HCT116 (cell line): Measurements from ENCODE around the gene KIAA1755. TPM values are rescaled to one million over a fixed set of nuclear protein-coding genes. Genes with fewer than 3 reads are reported as not detected.

Experiments used
- ATAC-seq: fragments of 200-7000 bp; cut with Tn5 transposase; 2 replicates; pipeline ENCODE4 v1.9.1; 2020; ENCODE audit warnings: mild to moderate bottlenecking, moderate library complexity
- BruUV-seq: library from RNA; stranded (reverse); fragments of 400-500 nt; replicated peaks from 2 replicates; lab custom pipeline; 2021; lab: Mats Ljungman, UMichigan
- CTCF ChIA-PET: fragments of 300-600 bp; sonication (Branson Sonifier 250); formaldehyde crosslinking; loops from one replicate; lab custom pipeline; 2021; ENCODE audit warnings: antibody characterized with exemption; lab: Charles Lee
- POLR2A ChIA-PET: fragments of 300-600, 350-600 bp; sonication (Branson Sonifier 250); formaldehyde crosslinking; loops from one replicate; lab custom pipeline; 2021; ENCODE audit warnings: antibody characterized with exemption; lab: Charles Lee
- RAD21 ChIA-PET, 2 experiments: fragments of 300-600 bp; sonication (Branson Sonifier 250); formaldehyde crosslinking; loops; one replicate each; lab custom pipeline; 2023; ENCODE audit warnings: low total read pairs in 2 of 2; ENCODE audit not compliant: uncharacterized antibody in 2 of 2, unreplicated experiment in 2 of 2, low non-redundant PET in 1 of 2; lab: Charles Lee
- DNase-seq: peaks from one replicate; pipeline ENCODE4 v3.0.0-alpha.2; 2010; ENCODE audit warnings: low read depth, low spot score
- H2AFZ ChIP-seq: fragments of 200-600 bp; shearing (Covaris generic), sonication (generic); 2 replicates; pipeline ENCODE4 v1.6.1; 2017; ENCODE audit warnings: low read depth, mixed run types, mixed read lengths, antibody characterized with exemption, low read length; ENCODE audit not compliant: poor library complexity, severe bottlenecking
- H3K27ac ChIP-seq: 2 replicates; pipeline ENCODE4 v1.5.1; 2012; ENCODE audit warnings: low read depth, low read length
- H3K27me3 ChIP-seq: fragments of 200-600 bp; sonication (generic); 2 replicates; pipeline ENCODE4 v1.6.1; 2016; ENCODE audit warnings: mixed run types, low read length, mixed read lengths; ENCODE audit not compliant: insufficient read depth
- H3K36me3 ChIP-seq, 2 experiments: fragments of 200-500 bp in 1 of 2; fragments of 200-600 bp in 1 of 2; sonication (Bioruptor generic) in 1 of 2; sonication (generic) in 1 of 2; 2 replicates each; pipeline versions ENCODE4 v1.5.1 to v1.6.1; 2014 to 2016; ENCODE audit warnings: low read length in 2 of 2, inconsistent platforms in 1 of 2, mixed read lengths in 1 of 2, mixed run types in 1 of 2; ENCODE audit not compliant: insufficient read depth in 2 of 2, control insufficient read depth in 1 of 2
- H3K4me1 ChIP-seq, 2 experiments: fragments of 200-600 bp in 1 of 2; sonication (generic) in 1 of 2; 2 replicates each; pipeline versions ENCODE4 v1.5.1 to v1.6.1; 2012 to 2017; ENCODE audit warnings: low read length in 2 of 2, inconsistent platforms in 1 of 2, mild to moderate bottlenecking in 1 of 2, mixed read lengths in 1 of 2, mixed run types in 1 of 2, moderate library complexity in 1 of 2; ENCODE audit not compliant: insufficient read depth in 2 of 2, control insufficient read depth in 1 of 2
- H3K4me2 ChIP-seq: fragments of 200-600 bp; sonication (generic); 2 replicates; pipeline ENCODE4 v1.6.1; 2017; ENCODE audit warnings: mixed run types, low read length, mixed read lengths
- H3K4me3 ChIP-seq, 2 experiments: fragments of 200-600 bp in 1 of 2; sonication (generic) in 1 of 2; replicated peaks in 1 of 2; 2 replicates each; pipeline ENCODE4 v1.5.1; 2011 to 2016; ENCODE audit warnings: low read length in 2 of 2, control low read depth in 1 of 2, low read depth in 1 of 2, mild to moderate bottlenecking in 1 of 2, mixed read lengths in 1 of 2, mixed run types in 1 of 2
- H3K79me2 ChIP-seq: fragments of 200-600 bp; sonication (generic); 2 replicates; pipeline ENCODE4 v1.6.1; 2017; ENCODE audit warnings: mild to moderate bottlenecking, mixed run types, low read length, moderate library complexity, mixed read lengths; ENCODE audit not compliant: insufficient read depth
- H3K9ac ChIP-seq: fragments of 200-600 bp; sonication (generic); 2 replicates; pipeline ENCODE4 v1.6.1; 2016; ENCODE audit warnings: low read length, mixed read lengths
- H3K9me2 ChIP-seq: fragments of 200-600 bp; sonication (generic), shearing (Covaris generic); 2 replicates; pipeline ENCODE4 v1.6.1; 2017; ENCODE audit warnings: mixed run types, mild to moderate bottlenecking, moderate library complexity; ENCODE audit not compliant: insufficient read depth
- H3K9me3 ChIP-seq, 2 experiments: fragments of 200-500 bp in 1 of 2; fragments of 200-600 bp in 1 of 2; sonication (Bioruptor generic) in 1 of 2; sonication (generic) in 1 of 2; 2 replicates each; pipeline ENCODE4 v1.6.1; 2014 to 2017; ENCODE audit warnings: low read length in 2 of 2, mixed read lengths in 2 of 2, inconsistent platforms in 1 of 2, low read depth in 1 of 2, mild to moderate bottlenecking in 1 of 2, mixed run types in 1 of 2, moderate library complexity in 1 of 2; ENCODE audit not compliant: control insufficient read depth in 1 of 2, insufficient read depth in 1 of 2
- H4K20me1 ChIP-seq: fragments of 200-600 bp; sonication (generic), shearing (Covaris generic); 2 replicates; pipeline ENCODE4 v1.6.1; 2017; ENCODE audit warnings: mixed run types, mild to moderate bottlenecking, moderate library complexity; ENCODE audit not compliant: insufficient read depth
- CBX3 ChIP-seq: IDR thresholded peaks from 2 replicates; pipeline ENCODE4 v1.6.1; 2012; ENCODE audit warnings: low read depth
- CEBPB ChIP-seq: IDR thresholded peaks from 2 replicates; pipeline ENCODE4 v1.6.1; 2012; ENCODE audit warnings: low read depth
- EZH2 ChIP-seq: fragments of 200-600 bp; sonication (generic); IDR thresholded peaks from 2 replicates; pipeline ENCODE4 v1.6.1; 2017; ENCODE audit warnings: antibody characterized with exemption, mixed run types
- EZH2phosphoT487 ChIP-seq: fragments of 200-600 bp; IDR thresholded peaks from 2 replicates; pipeline ENCODE4 v1.6.1; 2018; ENCODE audit warnings: antibody characterized with exemption, borderline replicate concordance
- FOSL1 ChIP-seq: IDR thresholded peaks from 2 replicates; pipeline ENCODE4 v1.6.1; 2012; ENCODE audit warnings: low read depth
- JUND ChIP-seq: IDR thresholded peaks from 2 replicates; pipeline ENCODE4 v1.6.1; 2012
- POLR2A ChIP-seq: IDR thresholded peaks from 2 replicates; pipeline ENCODE4 v1.7.0; 2011; ENCODE audit warnings: borderline replicate concordance; ENCODE audit not compliant: insufficient read depth, insufficient read length; ENCODE audit errors: extremely low read depth
- POLR2AphosphoS5 ChIP-seq: IDR thresholded peaks from 2 replicates; pipeline ENCODE4 v1.6.1; 2011; ENCODE audit warnings: mild to moderate bottlenecking, low read depth, low read length, moderate library complexity
- RAD21 ChIP-seq: IDR thresholded peaks from 2 replicates; pipeline ENCODE4 v1.6.1; 2012; ENCODE audit warnings: low read depth, mild to moderate bottlenecking
- REST ChIP-seq: IDR thresholded peaks from 2 replicates; pipeline ENCODE4 v1.6.1; 2012; ENCODE audit warnings: low read depth
- SP1 ChIP-seq: IDR thresholded peaks from 2 replicates; pipeline ENCODE4 v1.6.1; 2012; ENCODE audit warnings: low read depth
- SRF ChIP-seq: IDR thresholded peaks from 2 replicates; pipeline ENCODE4 v1.6.1; 2012; ENCODE audit warnings: low read depth
- TCF7L2 ChIP-seq: IDR thresholded peaks from 2 replicates; pipeline ENCODE4 v1.7.0; 2011; ENCODE audit warnings: borderline replicate concordance, inconsistent platforms; ENCODE audit not compliant: insufficient read depth, insufficient read length; ENCODE audit errors: extremely low read depth
- YY1 ChIP-seq: IDR thresholded peaks from 2 replicates; pipeline ENCODE4 v1.6.1; 2011; ENCODE audit warnings: low read length, low read depth, moderate library complexity, mild to moderate bottlenecking; ENCODE audit not compliant: insufficient replicate concordance; ENCODE audit errors: extremely low read depth
- ZNF274 ChIP-seq: fragments of 200-500 bp; sonication (Bioruptor generic); IDR thresholded peaks from 2 replicates; pipeline ENCODE4 v1.6.1; 2014; ENCODE audit warnings: mild to moderate bottlenecking, low read depth, low read length, inconsistent platforms
- intact Hi-C: fragments of 100-400 bp; cut with micrococcal nuclease; formaldehyde crosslinking; loops from 2 replicates; pipeline ENCODE4 v1.10.0; 2022
- total RNA-seq: library from RNA; stranded (reverse); gene quantifications from one replicate; pipeline ENCODE4 v1.2.1, GENCODE V29; 2021; ENCODE audit not compliant: unreplicated experiment
- TF ChIP-seq, protein P1 (sequence below): IDR thresholded peaks from 2 replicates; pipeline ENCODE4 v1.6.1; 2012
- TF ChIP-seq, protein P2 (sequence below): IDR thresholded peaks from 2 replicates; pipeline ENCODE4 v1.6.1; 2012
- TF ChIP-seq, protein P3 (sequence below), 3 experiments: fragments of 200-600 bp in 1 of 3; sonication (generic) in 1 of 3; IDR thresholded peaks in 2 of 3; conservative IDR thresholded peaks in 1 of 3; 2 replicates each; pipeline ENCODE4 v1.5.1; 2012 to 2017; ENCODE audit warnings: low read depth in 2 of 3, low read length in 2 of 3, antibody characterized with exemption in 1 of 3, borderline replicate concordance in 1 of 3, control low read depth in 1 of 3, mild to moderate bottlenecking in 1 of 3, mixed read lengths in 1 of 3, mixed run types in 1 of 3, moderate library complexity in 1 of 3; ENCODE audit not compliant: insufficient read depth in 1 of 3
- TF ChIP-seq, protein P4 (sequence below): IDR thresholded peaks from 2 replicates; pipeline ENCODE4 v1.6.1; 2011; ENCODE audit warnings: mild to moderate bottlenecking, low read length, moderate library complexity; ENCODE audit not compliant: insufficient replicate concordance; ENCODE audit errors: extremely low read depth

The KIAA1755 gene
- total RNA-seq, 1 experiment from 2014 or later = not detected

DNA sequence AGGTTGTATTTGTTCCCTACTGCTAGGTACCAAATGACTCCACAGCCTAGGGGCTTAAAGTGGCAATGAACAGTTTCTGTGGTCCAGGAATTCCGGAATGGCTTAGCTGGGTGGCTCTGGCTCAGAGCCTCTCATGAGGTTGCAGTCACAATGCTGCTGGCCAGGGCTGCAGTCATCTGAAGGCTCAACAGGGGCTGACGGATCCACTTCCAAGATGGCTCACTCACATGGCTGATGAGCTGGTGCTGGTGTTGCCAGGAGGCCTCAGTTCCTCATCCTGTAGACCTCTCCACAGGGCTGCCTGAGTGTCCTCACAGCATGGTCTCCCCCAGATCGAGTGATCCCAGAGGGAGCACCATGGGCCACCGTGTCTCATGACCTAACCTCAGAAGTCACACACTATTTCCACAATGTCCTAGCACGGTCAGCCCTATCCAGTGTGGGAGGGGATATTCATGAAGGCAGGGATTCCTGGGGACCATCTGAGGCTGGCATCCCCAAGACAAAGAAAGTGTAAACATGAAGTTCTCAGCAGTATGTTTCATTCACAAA is 24.4 kb upstream of the KIAA1755 start:
- no peaks in the 10 kb centered on the region for H3K9me2 ChIP-seq
- ChIA-PET RAD21 (no interaction called here), POLR2A (no interaction called here), CTCF (no interaction called here)
- DNase-seq (no peak), ATAC-seq (no peak)
- H3K4me2 ChIP-seq = no peak overlapping the region
- H3K79me2 ChIP-seq = no peaks in the 10 kb centered on the region
- H3K4me1 ChIP-seq = peaks cover 3 to 10% of the 10 kb centered on the region in 2 experiments; a peak in 3 of 4 replicates
- H3K9me3 ChIP-seq = no peaks in the 10 kb centered on the region; a peak in 1 of 4 replicates
- H3K9ac ChIP-seq = no peak overlapping the region
- intact Hi-C loops = no loop called here
- H3K27me3 ChIP-seq = no peaks in the 10 kb centered on the region
- H3K4me3 ChIP-seq = no peak overlapping the region
- H4K20me1 ChIP-seq = no peaks in the 10 kb centered on the region
- BruUV-seq = no TSS peak
- no peaks in the 10 kb centered on the region for H3K36me3 ChIP-seq
- TF ChIP-seq REST = no peak
- TF ChIP-seq, protein P1, sequence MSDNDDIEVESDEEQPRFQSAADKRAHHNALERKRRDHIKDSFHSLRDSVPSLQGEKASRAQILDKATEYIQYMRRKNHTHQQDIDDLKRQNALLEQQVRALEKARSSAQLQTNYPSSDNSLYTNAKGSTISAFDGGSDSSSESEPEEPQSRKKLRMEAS = no peak
- TF ChIP-seq SP1 = no peak
- no peak for TF ChIP-seq EZH2
- TF ChIP-seq CEBPB = no peak
- TF ChIP-seq JUND = no peak
- TF ChIP-seq, protein P2, sequence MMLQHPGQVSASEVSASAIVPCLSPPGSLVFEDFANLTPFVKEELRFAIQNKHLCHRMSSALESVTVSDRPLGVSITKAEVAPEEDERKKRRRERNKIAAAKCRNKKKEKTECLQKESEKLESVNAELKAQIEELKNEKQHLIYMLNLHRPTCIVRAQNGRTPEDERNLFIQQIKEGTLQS = no peak
- no peak for TF ChIP-seq FOSL1
- no peak for TF ChIP-seq RAD21
- no peak for TF ChIP-seq POLR2A
- no peak for TF ChIP-seq POLR2AphosphoS5
- TF ChIP-seq, protein P3, sequence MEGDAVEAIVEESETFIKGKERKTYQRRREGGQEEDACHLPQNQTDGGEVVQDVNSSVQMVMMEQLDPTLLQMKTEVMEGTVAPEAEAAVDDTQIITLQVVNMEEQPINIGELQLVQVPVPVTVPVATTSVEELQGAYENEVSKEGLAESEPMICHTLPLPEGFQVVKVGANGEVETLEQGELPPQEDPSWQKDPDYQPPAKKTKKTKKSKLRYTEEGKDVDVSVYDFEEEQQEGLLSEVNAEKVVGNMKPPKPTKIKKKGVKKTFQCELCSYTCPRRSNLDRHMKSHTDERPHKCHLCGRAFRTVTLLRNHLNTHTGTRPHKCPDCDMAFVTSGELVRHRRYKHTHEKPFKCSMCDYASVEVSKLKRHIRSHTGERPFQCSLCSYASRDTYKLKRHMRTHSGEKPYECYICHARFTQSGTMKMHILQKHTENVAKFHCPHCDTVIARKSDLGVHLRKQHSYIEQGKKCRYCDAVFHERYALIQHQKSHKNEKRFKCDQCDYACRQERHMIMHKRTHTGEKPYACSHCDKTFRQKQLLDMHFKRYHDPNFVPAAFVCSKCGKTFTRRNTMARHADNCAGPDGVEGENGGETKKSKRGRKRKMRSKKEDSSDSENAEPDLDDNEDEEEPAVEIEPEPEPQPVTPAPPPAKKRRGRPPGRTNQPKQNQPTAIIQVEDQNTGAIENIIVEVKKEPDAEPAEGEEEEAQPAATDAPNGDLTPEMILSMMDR (IDR thresholded peaks at IDR 0.05 in 2 of 3, conservative IDR thresholded peaks at IDR 0.05 in 1 of 3; ENCODE audit: borderline replicate concordance in 1 of 3, insufficient read depth in 1 of 3, low read depth in 2 of 3, low read length in 2 of 3) = no peak
- no peak for TF ChIP-seq CBX3
- TF ChIP-seq EZH2phosphoT487 = no peak
- no peak for TF ChIP-seq YY1
- no peak for TF ChIP-seq TCF7L2
- TF ChIP-seq SRF = no peak
- TF ChIP-seq ZNF274 = no peak
- TF ChIP-seq, protein P4, sequence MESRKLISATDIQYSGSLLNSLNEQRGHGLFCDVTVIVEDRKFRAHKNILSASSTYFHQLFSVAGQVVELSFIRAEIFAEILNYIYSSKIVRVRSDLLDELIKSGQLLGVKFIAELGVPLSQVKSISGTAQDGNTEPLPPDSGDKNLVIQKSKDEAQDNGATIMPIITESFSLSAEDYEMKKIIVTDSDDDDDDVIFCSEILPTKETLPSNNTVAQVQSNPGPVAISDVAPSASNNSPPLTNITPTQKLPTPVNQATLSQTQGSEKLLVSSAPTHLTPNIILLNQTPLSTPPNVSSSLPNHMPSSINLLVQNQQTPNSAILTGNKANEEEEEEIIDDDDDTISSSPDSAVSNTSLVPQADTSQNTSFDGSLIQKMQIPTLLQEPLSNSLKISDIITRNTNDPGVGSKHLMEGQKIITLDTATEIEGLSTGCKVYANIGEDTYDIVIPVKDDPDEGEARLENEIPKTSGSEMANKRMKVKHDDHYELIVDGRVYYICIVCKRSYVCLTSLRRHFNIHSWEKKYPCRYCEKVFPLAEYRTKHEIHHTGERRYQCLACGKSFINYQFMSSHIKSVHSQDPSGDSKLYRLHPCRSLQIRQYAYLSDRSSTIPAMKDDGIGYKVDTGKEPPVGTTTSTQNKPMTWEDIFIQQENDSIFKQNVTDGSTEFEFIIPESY = no peak
- H3K27ac ChIP-seq = no peak overlapping the region
- H2AFZ ChIP-seq = no peak overlapping the region
